ENCODE results near the gene OSBPL1A.

DNA sequence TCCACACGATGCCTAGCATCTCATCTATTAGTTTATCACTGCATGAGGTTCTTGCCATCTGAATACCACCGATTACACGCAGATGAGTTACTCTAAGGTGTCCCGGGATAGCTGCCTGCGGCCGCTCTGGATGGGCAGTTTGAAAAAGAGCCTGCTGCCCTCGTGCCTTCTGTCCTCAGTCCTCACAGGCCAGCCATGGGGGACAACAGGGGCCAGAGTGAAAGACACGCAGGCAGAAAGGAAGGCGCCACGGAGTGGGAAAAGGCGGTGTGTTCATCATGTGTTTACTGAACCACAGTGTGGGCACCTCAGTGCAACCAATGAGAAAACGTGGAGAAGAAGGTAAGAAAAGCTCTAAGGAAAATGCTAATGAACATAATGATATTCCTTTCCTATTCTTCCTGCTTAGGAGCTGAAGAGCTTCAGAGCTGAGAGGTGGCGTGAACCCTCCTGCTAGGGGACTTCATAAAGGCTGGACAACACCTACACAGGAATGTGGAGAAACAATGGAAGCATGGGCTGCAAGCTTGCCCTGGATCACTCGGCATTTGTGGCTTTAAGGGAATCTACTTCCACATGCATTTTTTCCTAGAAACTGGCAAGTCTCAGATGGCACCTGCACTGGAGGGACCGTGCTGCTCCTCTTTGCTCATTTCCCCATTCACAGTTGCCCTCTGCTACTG lies 207.8 kb downstream of the OSBPL1A start:
- TF ChIP-seq, protein P1, sequence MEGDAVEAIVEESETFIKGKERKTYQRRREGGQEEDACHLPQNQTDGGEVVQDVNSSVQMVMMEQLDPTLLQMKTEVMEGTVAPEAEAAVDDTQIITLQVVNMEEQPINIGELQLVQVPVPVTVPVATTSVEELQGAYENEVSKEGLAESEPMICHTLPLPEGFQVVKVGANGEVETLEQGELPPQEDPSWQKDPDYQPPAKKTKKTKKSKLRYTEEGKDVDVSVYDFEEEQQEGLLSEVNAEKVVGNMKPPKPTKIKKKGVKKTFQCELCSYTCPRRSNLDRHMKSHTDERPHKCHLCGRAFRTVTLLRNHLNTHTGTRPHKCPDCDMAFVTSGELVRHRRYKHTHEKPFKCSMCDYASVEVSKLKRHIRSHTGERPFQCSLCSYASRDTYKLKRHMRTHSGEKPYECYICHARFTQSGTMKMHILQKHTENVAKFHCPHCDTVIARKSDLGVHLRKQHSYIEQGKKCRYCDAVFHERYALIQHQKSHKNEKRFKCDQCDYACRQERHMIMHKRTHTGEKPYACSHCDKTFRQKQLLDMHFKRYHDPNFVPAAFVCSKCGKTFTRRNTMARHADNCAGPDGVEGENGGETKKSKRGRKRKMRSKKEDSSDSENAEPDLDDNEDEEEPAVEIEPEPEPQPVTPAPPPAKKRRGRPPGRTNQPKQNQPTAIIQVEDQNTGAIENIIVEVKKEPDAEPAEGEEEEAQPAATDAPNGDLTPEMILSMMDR (IDR thresholded peaks at IDR 0.05; ENCODE audit: insufficient read depth, low read length): no peak
- TF ChIP-seq, protein P2, sequence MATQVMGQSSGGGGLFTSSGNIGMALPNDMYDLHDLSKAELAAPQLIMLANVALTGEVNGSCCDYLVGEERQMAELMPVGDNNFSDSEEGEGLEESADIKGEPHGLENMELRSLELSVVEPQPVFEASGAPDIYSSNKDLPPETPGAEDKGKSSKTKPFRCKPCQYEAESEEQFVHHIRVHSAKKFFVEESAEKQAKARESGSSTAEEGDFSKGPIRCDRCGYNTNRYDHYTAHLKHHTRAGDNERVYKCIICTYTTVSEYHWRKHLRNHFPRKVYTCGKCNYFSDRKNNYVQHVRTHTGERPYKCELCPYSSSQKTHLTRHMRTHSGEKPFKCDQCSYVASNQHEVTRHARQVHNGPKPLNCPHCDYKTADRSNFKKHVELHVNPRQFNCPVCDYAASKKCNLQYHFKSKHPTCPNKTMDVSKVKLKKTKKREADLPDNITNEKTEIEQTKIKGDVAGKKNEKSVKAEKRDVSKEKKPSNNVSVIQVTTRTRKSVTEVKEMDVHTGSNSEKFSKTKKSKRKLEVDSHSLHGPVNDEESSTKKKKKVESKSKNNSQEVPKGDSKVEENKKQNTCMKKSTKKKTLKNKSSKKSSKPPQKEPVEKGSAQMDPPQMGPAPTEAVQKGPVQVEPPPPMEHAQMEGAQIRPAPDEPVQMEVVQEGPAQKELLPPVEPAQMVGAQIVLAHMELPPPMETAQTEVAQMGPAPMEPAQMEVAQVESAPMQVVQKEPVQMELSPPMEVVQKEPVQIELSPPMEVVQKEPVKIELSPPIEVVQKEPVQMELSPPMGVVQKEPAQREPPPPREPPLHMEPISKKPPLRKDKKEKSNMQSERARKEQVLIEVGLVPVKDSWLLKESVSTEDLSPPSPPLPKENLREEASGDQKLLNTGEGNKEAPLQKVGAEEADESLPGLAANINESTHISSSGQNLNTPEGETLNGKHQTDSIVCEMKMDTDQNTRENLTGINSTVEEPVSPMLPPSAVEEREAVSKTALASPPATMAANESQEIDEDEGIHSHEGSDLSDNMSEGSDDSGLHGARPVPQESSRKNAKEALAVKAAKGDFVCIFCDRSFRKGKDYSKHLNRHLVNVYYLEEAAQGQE (IDR thresholded peaks at IDR 0.05; ENCODE audit: insufficient replicate concordance, low read depth): no peak
- TF ChIP-seq GABPA (IDR thresholded peaks at IDR 0.05; ENCODE audit: low read depth) (no peak), SPI1 (IDR thresholded peaks at IDR 0.05; ENCODE audit: borderline replicate concordance, low read depth) (no peak), POLR2AphosphoS5 (IDR thresholded peaks at IDR 0.05; ENCODE audit: low read depth) (no peak)

All from HL-60 (cell line).